Stomach (tissue), 9 donors: Measurements from ENCODE around the gene RGPD8. TPM values are rescaled to one million over a fixed set of nuclear protein-coding genes. Genes with fewer than 3 reads are reported as not detected.
"Not testable (repeated sequence)": the region's sequence is repeated elsewhere in the genome, so short reads cannot be mapped to it uniquely, and the experiment has no call there.

Experiments
- DNase-seq, 2 donors: peaks; one replicate each; pipeline versions ENCODE4 v3.0.0 to v3.0.0-alpha.2; 2013 to 2019
- H3K27ac ChIP-seq, 5 donors: fragments of 200-600 bp in 4 of 5; sonication (generic) in 4 of 5; one replicate each; pipeline ENCODE4 v1.5.1; 2013 to 2019; ENCODE audit warnings: mild to moderate bottlenecking in 1 of 5, moderate library complexity in 1 of 5
- H3K27me3 ChIP-seq, 3 donors: fragments of 200-600 bp; sonication (generic); one replicate each; pipeline ENCODE4 v1.5.1; 2017 to 2019; ENCODE audit warnings: mixed run types in 1 of 3
- H3K36me3 ChIP-seq, 4 donors: fragments of 200-600 bp; sonication (generic); 1 replicate in 3 of 4; 2 replicates in 1 of 4; pipeline ENCODE4 v1.5.1; 2016 to 2019
- H3K4me1 ChIP-seq, 4 donors: fragments of 200-600 bp; sonication (generic); one replicate each; pipeline ENCODE4 v1.5.1; 2016 to 2019
- H3K4me3 ChIP-seq, 4 donors: fragments of 200-600 bp; sonication (generic) in 3 of 4; one replicate each; pipeline ENCODE4 v1.5.1; 2016 to 2019; ENCODE audit warnings: mild to moderate bottlenecking in 1 of 4
- H3K9me3 ChIP-seq, 4 donors: fragments of 200-600 bp; sonication (generic); one replicate each; pipeline ENCODE4 v1.5.1; 2016 to 2019
- CTCF ChIP-seq, 7 experiments: fragments of 450-650 bp in 4 of 7; fragments of 200-600 bp in 3 of 7; sonication (generic) in 3 of 7; IDR thresholded peaks; one replicate each; pipeline ENCODE4 v1.5.1; 2016 to 2019; ENCODE audit warnings: antibody characterized with exemption in 7 of 7, control low read depth in 2 of 7, mild to moderate bottlenecking in 1 of 7
- WGBS, 5 donors: extraction: QIAGEN DNeasy Blood & Tissue Kit in 3 of 5; methylation state at CpG; one replicate each; pipeline versions ENCODE4 v1.1.5 to v1.1.7; 2013 to 2018; 5-methylcytosine and 5-hydroxymethylcytosine counted together
- intact Hi-C: fragments of 100-400 bp; cut with DNase I; formaldehyde crosslinking; loops from one replicate; pipeline ENCODE4 v1.15.1; 2023; ENCODE audit warnings: low total_unique reads
- polyA plus RNA-seq, 3 donors: library from polyadenylated mRNA; stranded (reverse); fragments of 200-250 nt; gene quantifications; one replicate each; pipeline ENCODE4 v1.2.3, GENCODE V29; 2013
- total RNA-seq, 5 donors: library from RNA; depleted of rRNA; stranded (reverse); fragments of >200 nt; gene quantifications; one replicate each; pipeline versions ENCODE4 v1.1.0 to v1.2.3, GENCODE V29; 2014 to 2016
- donor health status: healthy with polysubstance abuse.
- donor health status: Bipolar disorder and iron deficiency.
- donor health status: healthy.

Gene RGPD8
- total and polyA plus RNA-seq, 8 donors = 0.31 to 54.3 (median 17.1) TPM; not detected in 1

- WGBS, 5 donors = 83 to 94% (median 84%) methylated on average over 12 to 18 of the region's 18 CpGs
- intact Hi-C loops = loop anchor here (5.0 kb wide), 1 partner anchor 179 kb away; the partner anchor contains the start of gene ZC3H8
These were observed 2.4 kb upstream of the RGPD8 start for GRCh38 chr2:112435716-112436431.

GRCh38 chr2:112434890-112435715, 1.7 kb upstream of the RGPD8 start:
- not testable (repeated sequence) for H3K4me3 ChIP-seq, H3K36me3 ChIP-seq, H3K27ac ChIP-seq, DNase-seq, H3K9me3 ChIP-seq
- Histone ChIP-seq H3K27me3 (peaks cover 0 to 22% (median 0%) of the 10 kb centered on the region in 3 donors), H3K4me1 (peaks cover 0 to 16% (median 11%) of the 10 kb centered on the region in 4 donors)
- 74 to 84% (median 79%) methylated on average over 16 to 33 of the region's 33 CpGs for WGBS, 5 donors
- intact Hi-C loops = loop anchor here (5.0 kb wide), 1 partner anchor 178 kb away; the partner anchor contains the start of gene ZC3H8

More at GRCh38 chr2:112435716-112436431, 2.4 kb upstream of the RGPD8 start:
- peaks cover 0 to 16% (median 11%) of the 10 kb centered on the region in 4 donors for H3K4me1 ChIP-seq
- peaks cover 0 to 22% (median 0%) of the 10 kb centered on the region in 3 donors for H3K27me3 ChIP-seq
- H3K9me3 ChIP-seq, H3K36me3 ChIP-seq, H3K4me3 ChIP-seq, DNase-seq, H3K27ac ChIP-seq: not testable (repeated sequence)

- intact Hi-C loops = no loop called here
- peaks cover 0 to 16% (median 11%) of the 10 kb centered on the region in 4 donors for H3K4me1 ChIP-seq
- DNase-seq = no peak
These were observed 686 bp upstream of the RGPD8 start for GRCh38 chr2:112433932-112434730.

GRCh38 chr2:112432735-112433479, 538 bp downstream of the RGPD8 start:
- intact Hi-C loops = not testable (repeated sequence)

More at GRCh38 chr2:112433932-112434730, 686 bp upstream of the RGPD8 start:
- WGBS, 5 donors = 59 to 83% (median 75%) methylated on average over 25 to 31 of the region's 31 CpGs
- Histone ChIP-seq H3K36me3 (no peaks in the 10 kb centered on the region), H3K27me3 (peaks cover 0 to 22% (median 0%) of the 10 kb centered on the region in 3 donors), H3K27ac (no peak overlapping the region), H3K9me3 (no peaks in the 10 kb centered on the region), H3K4me3 (no peak overlapping the region)
- TF ChIP-seq CTCF (IDR thresholded peaks at IDR 0.05) = no peak

GRCh38 chr2:112432390-112432734, 1.1 kb downstream of the RGPD8 start:
- H3K36me3 ChIP-seq, intact Hi-C loops, H3K9me3 ChIP-seq, DNase-seq: not testable (repeated sequence)
- WGBS, 5 donors = 28 to 99% (median 62%) methylated on average over 7 to 22 of the region's 22 CpGs
- peaks cover 0 to 18% (median 0%) of the 10 kb centered on the region in 3 donors for H3K27me3 ChIP-seq
- H3K4me1 ChIP-seq = peaks cover 0 to 16% (median 11%) of the 10 kb centered on the region in 4 donors
- H3K27ac ChIP-seq = peak overlapping the region in 4 of 5 donors; percentile 82 to 91 (median 86)
- peak overlapping the region; percentile 53 to 65 (median 60) for H3K4me3 ChIP-seq

More at GRCh38 chr2:112432735-112433479, 538 bp downstream of the RGPD8 start:
- not testable (repeated sequence) for H3K9me3 ChIP-seq, H3K36me3 ChIP-seq
- peaks cover 0 to 22% (median 0%) of the 10 kb centered on the region in 3 donors for H3K27me3 ChIP-seq
- peak overlapping the region in 4 of 5 donors; percentile 82 to 91 (median 86) for H3K27ac ChIP-seq
- 0 to 53% (median 26%) methylated on average over 28 to 96 of the region's 98 CpGs for WGBS, 5 donors
- H3K4me1 ChIP-seq = peaks cover 0 to 16% (median 11%) of the 10 kb centered on the region in 4 donors
- peak overlapping the region; percentile 53 to 65 (median 60) for H3K4me3 ChIP-seq
- DNase-seq = peak in 1 of 2 donors; percentile 58

GRCh38 chr2:112431587-112432295, 1.7 kb downstream of the RGPD8 start:
- 82 to 92% (median 88%) methylated on average over 19 to 21 of the region's 21 CpGs for WGBS, 5 donors
- H3K27me3 ChIP-seq = peaks cover 0 to 12% (median 0%) of the 10 kb centered on the region in 3 donors
- peak overlapping the region; percentile 53 to 65 (median 60) for H3K4me3 ChIP-seq

GRCh38 chr2:112424553-112424952, 8.9 kb downstream of the RGPD8 start:
- H3K4me1 ChIP-seq, H3K36me3 ChIP-seq, H3K27ac ChIP-seq, DNase-seq, H3K27me3 ChIP-seq, intact Hi-C loops, H3K4me3 ChIP-seq, H3K9me3 ChIP-seq: not testable (repeated sequence)
- 92 to 100% (median 100%) methylated on average over 2 of the region's 3 CpGs; no CpG with 5 or more reads in 2 of the 5 donors for WGBS, 5 donors

More at GRCh38 chr2:112431587-112432295, 1.7 kb downstream of the RGPD8 start:
- H3K9me3 ChIP-seq, intact Hi-C loops, H3K36me3 ChIP-seq, DNase-seq: not testable (repeated sequence)
- peak overlapping the region in 3 of 5 donors; percentile 82 to 91 (median 85) for H3K27ac ChIP-seq
- H3K4me1 ChIP-seq = peaks cover 0 to 16% (median 11%) of the 10 kb centered on the region in 4 donors

GRCh38 chr2:112416860-112417259, 16.6 kb downstream of the RGPD8 start:
- peak in 1 of 2 donors; percentile 1 for DNase-seq
- H3K36me3 ChIP-seq, H3K4me3 ChIP-seq, H3K4me1 ChIP-seq, H3K27ac ChIP-seq, H3K27me3 ChIP-seq, intact Hi-C loops, H3K9me3 ChIP-seq: not testable (repeated sequence)
- 49 to 72% (median 53%) methylated on average over 3 of the region's 3 CpGs for WGBS, 5 donors

GRCh38 chr2:112360055-112360454, 73.4 kb downstream of the RGPD8 start:
- intact Hi-C loops, H3K4me3 ChIP-seq, H3K27me3 ChIP-seq, H3K36me3 ChIP-seq, H3K27ac ChIP-seq, DNase-seq, H3K4me1 ChIP-seq: not testable (repeated sequence)
- H3K9me3 ChIP-seq = peaks cover 0 to 17% (median 8%) of the 10 kb centered on the region in 4 donors
- 95 to 98% (median 97%) methylated on average over 7 of the region's 7 CpGs for WGBS, 5 donors
